Coronary artery (tissue), 2 donors: ENCODE data around the gene FADS1.

Experiments used
- DNase-seq: peaks from one replicate; pipeline ENCODE4 v3.0.0-alpha.2; 2017; ENCODE audit warnings: low spot score
- H3K27ac ChIP-seq, 2 donors: fragments of 200-600 bp; sonication (generic); one replicate each; pipeline ENCODE4 v1.5.1; 2016 to 2019
- H3K4me3 ChIP-seq: fragments of 200-600 bp; sonication (generic); 2 replicates; pipeline ENCODE4 v1.5.1; 2016; ENCODE audit warnings: mild to moderate bottlenecking, moderate library complexity
- CTCF ChIP-seq: fragments of 200-600 bp; sonication (generic); IDR thresholded peaks from one replicate; pipeline ENCODE4 v1.5.1; 2019; ENCODE audit warnings: antibody characterized with exemption

The FADS1 gene

GRCh38 chr11:61775606-61776554, 40.9 kb downstream of the FADS1 start:
- no peak for TF ChIP-seq CTCF
- DNase-seq: no peak
- Histone ChIP-seq H3K4me3 (no peak overlapping the region), H3K27ac (no peak overlapping the region)

- Histone ChIP-seq H3K4me3 (no peak overlapping the region), H3K27ac (no peak overlapping the region)
- no peak for DNase-seq
- TF ChIP-seq CTCF: no peak
Observed at GRCh38 chr11:61775106-61775505, 41.7 kb downstream of the FADS1 start.

- no peak for TF ChIP-seq CTCF
- no peak overlapping the region for H3K27ac ChIP-seq
- no peak for DNase-seq
- no peak overlapping the region for H3K4me3 ChIP-seq
Observed at GRCh38 chr11:61774411-61774810, 42.4 kb downstream of the FADS1 start.

- TF ChIP-seq CTCF: no peak
- Histone ChIP-seq H3K4me3 (no peak overlapping the region), H3K27ac (no peak overlapping the region)
- no peak for DNase-seq
Observed at GRCh38 chr11:61773809-61774208, 43.0 kb downstream of the FADS1 start.

GRCh38 chr11:61773356-61773755, 43.4 kb downstream of the FADS1 start:
- no peak for DNase-seq
- no peak overlapping the region for H3K4me3 ChIP-seq
- TF ChIP-seq CTCF: no peak
- H3K27ac ChIP-seq: no peak overlapping the region

- no peak overlapping the region for H3K4me3 ChIP-seq
- TF ChIP-seq CTCF: no peak
- no peak overlapping the region for H3K27ac ChIP-seq
- DNase-seq: no peak
Observed at GRCh38 chr11:61771985-61772455, 44.8 kb downstream of the FADS1 start.
